GM12878 (cell line): ENCODE results near the gene EFHC1.

Experiments used
- CTCF ChIP-seq, 3 experiments: IDR thresholded peaks in 2 of 3; conservative IDR thresholded peaks in 1 of 3; 2 replicates each; pipeline ENCODE4 v1.5.1; 2011; ENCODE audit warnings: low read depth in 3 of 3, low read length in 3 of 3, mild to moderate bottlenecking in 3 of 3, control low read depth in 2 of 3, moderate library complexity in 2 of 3, inconsistent platforms in 1 of 3, mixed read lengths in 1 of 3; ENCODE audit not compliant: control insufficient read depth in 2 of 3, insufficient read depth in 1 of 3; ENCODE audit errors: extremely low read depth in 1 of 3
- EZH2 ChIP-seq: IDR thresholded peaks from 2 replicates; pipeline ENCODE4 v1.6.1; 2012; ENCODE audit warnings: low read depth, mild to moderate bottlenecking, control low read depth, inconsistent platforms, low read length, borderline replicate concordance; ENCODE audit not compliant: control insufficient read depth
- MEF2A ChIP-seq: IDR thresholded peaks from 2 replicates; pipeline ENCODE4 v1.6.1; 2011; ENCODE audit warnings: low read depth, mild to moderate bottlenecking, low read length, moderate library complexity; ENCODE audit not compliant: insufficient read depth
- MTA2 ChIP-seq: fragments of 450-650 bp; IDR thresholded peaks from 2 replicates; pipeline ENCODE4 v1.6.1; 2016; ENCODE audit warnings: low read depth, mild to moderate bottlenecking, moderate library complexity
- NR2C1 ChIP-seq: fragments of 450-650 bp; IDR thresholded peaks from 2 replicates; pipeline ENCODE4 v1.6.1; 2017; ENCODE audit warnings: antibody characterized with exemption, mild to moderate bottlenecking, moderate library complexity
- NRF1 ChIP-seq: conservative IDR thresholded peaks from 2 replicates; pipeline ENCODE4 v1.6.1; 2011; ENCODE audit warnings: mild to moderate bottlenecking, low read depth, low read length, improper control_type of control experiment
- POLR2A ChIP-seq: IDR thresholded peaks from 2 replicates; pipeline ENCODE4 v1.6.1; 2011; ENCODE audit warnings: low read depth, mild to moderate bottlenecking, low read length
- SKIL ChIP-seq: fragments of 450-650 bp; IDR thresholded peaks from 2 replicates; pipeline ENCODE4 v1.6.1; 2017; ENCODE audit warnings: mild to moderate bottlenecking, low read depth, inconsistent platforms; ENCODE audit not compliant: poor library complexity, severe bottlenecking
- SPI1 ChIP-seq: IDR thresholded peaks from 2 replicates; pipeline ENCODE4 v1.6.1; 2011; ENCODE audit warnings: low read depth, mild to moderate bottlenecking, low read length, moderate library complexity, borderline replicate concordance; ENCODE audit not compliant: insufficient read depth
- TAF1 ChIP-seq: IDR thresholded peaks from 2 replicates; pipeline ENCODE4 v1.6.1; 2011; ENCODE audit warnings: mild to moderate bottlenecking, low read depth, low read length, borderline replicate concordance

- TF ChIP-seq NR2C1 (no peak), TAF1 (no peak), POLR2A (no peak), SPI1 (no peak), MTA2 (no peak), EZH2 (no peak), CTCF (IDR thresholded peaks at IDR 0.05 in 2 of 3, conservative IDR thresholded peaks at IDR 0.05 in 1 of 3; ENCODE audit: control insufficient read depth in 2 of 3, extremely low read depth in 1 of 3, insufficient read depth in 1 of 3, low read depth in 3 of 3, low read length in 3 of 3) (no peak), SKIL (no peak), NRF1 (no peak), MEF2A (no peak)
Measured at GRCh38 chr6:52499026-52499425, 78.9 kb downstream of the EFHC1 start.
